AML-193 (cell line): ENCODE data around the gene LAMC3.
A peak's percentile ranks its signal among the peaks of the same experiment; 100 is the strongest.

ENCODE experiments used
- DNase-seq, 2 experiments: peaks; one replicate each; lab custom pipeline; 2025; lab: John Stamatoyannopoulos, UW

Gene LAMC3

GRCh38 chr9:131046581-131047202 lies 37.7 kb downstream of the LAMC3 start:
- DNase-seq = peak; percentile 29 to 39

GRCh38 chr9:131048332-131048731 lies 39.4 kb downstream of the LAMC3 start:
- no peak for DNase-seq

GRCh38 chr9:131048820-131049219 lies 39.8 kb downstream of the LAMC3 start:
- no peak for DNase-seq

GRCh38 chr9:131049829-131050715 lies 41.1 kb downstream of the LAMC3 start:
- DNase-seq = no peak

- no peak for DNase-seq
Measured at GRCh38 chr9:131050831-131051230, 41.9 kb downstream of the LAMC3 start.

- no peak for DNase-seq
Measured at GRCh38 chr9:131051592-131052517, 42.9 kb downstream of the LAMC3 start.

- no peak for DNase-seq
Measured at GRCh38 chr9:131053896-131054295, 44.9 kb downstream of the LAMC3 start.

GRCh38 chr9:131056781-131057506 lies 48.0 kb downstream of the LAMC3 start:
- DNase-seq = no peak

GRCh38 chr9:131060900-131061630 lies 52.1 kb downstream of the LAMC3 start:
- no peak for DNase-seq

GRCh38 chr9:131062969-131063368 lies 54.0 kb downstream of the LAMC3 start:
- DNase-seq = no peak

GRCh38 chr9:131065599-131065998 lies 56.6 kb downstream of the LAMC3 start:
- no peak for DNase-seq

- DNase-seq = no peak
Measured at GRCh38 chr9:131067625-131068024, 58.7 kb downstream of the LAMC3 start.

GRCh38 chr9:131068076-131068816 lies 59.3 kb downstream of the LAMC3 start:
- DNase-seq = no peak

GRCh38 chr9:131069699-131070098 lies 60.7 kb downstream of the LAMC3 start:
- DNase-seq = no peak

- no peak for DNase-seq
Measured at GRCh38 chr9:131072107-131072870, 63.3 kb downstream of the LAMC3 start.

- DNase-seq = no peak
Measured at GRCh38 chr9:131072871-131073237, 63.9 kb downstream of the LAMC3 start.

GRCh38 chr9:131076347-131077195 lies 67.6 kb downstream of the LAMC3 start:
- no peak for DNase-seq
